NCI-H82 treated with DMSO at 0.1 percent for 48 hours (cell line): ENCODE measurements around the gene DBN1.
A peak's percentile ranks its signal among the peaks of the same experiment; 100 is the strongest.
"Not testable (repeated sequence)": the region's sequence is repeated elsewhere in the genome, so short reads cannot be mapped to it uniquely, and the experiment has no call there.

ENCODE experiments used
- DNase-seq: peaks from one replicate; lab custom pipeline; 2025; ENCODE audit not compliant: unreplicated experiment; lab: John Stamatoyannopoulos, UW

The DBN1 gene

GRCh38 chr5:177431317-177432142 lies 41.9 kb downstream of the DBN1 start:
- DNase-seq = no peak

DNA sequence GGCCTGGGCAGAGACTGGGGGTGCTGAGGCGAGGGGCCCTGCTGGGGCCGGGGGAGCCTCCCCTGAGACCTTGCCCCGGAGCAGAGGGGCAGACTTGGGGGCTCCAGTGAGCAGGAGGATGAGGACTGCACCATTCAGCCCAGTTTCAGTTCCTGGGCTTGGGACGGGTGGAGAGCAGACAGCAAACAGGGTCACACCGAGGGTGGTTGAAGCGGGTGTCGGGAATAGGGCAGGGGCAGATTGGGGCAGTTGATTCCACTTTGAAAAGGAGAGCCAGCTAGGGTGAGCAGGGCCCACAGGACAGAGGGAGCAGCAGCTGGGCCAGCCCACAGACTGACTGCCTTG lies 42.5 kb downstream of the DBN1 start:
- no peak for DNase-seq

DNA sequence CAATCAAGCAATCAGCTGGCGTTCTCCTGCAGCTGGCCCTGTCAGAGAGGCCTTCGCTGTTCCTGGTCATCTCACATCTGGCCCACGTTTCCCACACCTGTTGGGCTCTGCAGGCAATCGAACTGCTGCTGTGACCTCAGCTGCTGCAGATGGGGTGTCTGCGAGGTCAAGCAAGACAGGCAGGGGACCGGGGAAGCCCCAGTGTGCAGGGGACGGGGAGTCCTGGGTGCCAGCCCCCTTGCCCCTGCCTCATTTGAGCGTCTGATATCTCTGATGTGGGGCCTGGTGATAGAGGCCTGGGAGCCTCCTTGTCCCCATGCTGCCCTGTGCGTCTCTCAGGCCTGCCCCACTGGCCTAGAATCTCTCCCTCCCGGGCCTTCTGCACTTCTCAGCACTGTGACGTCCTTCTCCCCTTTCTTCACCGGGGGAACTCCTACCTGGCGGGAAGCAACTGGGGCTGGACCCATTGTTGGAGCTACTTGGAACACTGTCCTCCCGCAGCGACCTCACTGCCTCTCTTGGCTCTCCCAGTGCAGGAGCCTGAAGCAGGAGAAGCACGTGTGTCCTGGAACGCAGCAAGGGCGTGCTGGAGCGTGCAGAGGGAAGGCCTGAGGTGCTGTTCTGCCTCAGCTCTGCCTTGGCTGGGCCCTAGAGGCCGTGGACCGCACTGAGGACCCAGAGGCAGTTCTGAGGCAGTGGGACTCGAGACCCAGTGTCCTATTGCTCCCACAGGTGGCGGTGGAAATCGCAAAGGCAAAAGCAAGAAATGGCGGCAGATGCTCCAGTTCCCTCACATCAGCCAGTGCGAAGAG lies 43.1 kb downstream of the DBN1 start:
- no peak for DNase-seq

DNA sequence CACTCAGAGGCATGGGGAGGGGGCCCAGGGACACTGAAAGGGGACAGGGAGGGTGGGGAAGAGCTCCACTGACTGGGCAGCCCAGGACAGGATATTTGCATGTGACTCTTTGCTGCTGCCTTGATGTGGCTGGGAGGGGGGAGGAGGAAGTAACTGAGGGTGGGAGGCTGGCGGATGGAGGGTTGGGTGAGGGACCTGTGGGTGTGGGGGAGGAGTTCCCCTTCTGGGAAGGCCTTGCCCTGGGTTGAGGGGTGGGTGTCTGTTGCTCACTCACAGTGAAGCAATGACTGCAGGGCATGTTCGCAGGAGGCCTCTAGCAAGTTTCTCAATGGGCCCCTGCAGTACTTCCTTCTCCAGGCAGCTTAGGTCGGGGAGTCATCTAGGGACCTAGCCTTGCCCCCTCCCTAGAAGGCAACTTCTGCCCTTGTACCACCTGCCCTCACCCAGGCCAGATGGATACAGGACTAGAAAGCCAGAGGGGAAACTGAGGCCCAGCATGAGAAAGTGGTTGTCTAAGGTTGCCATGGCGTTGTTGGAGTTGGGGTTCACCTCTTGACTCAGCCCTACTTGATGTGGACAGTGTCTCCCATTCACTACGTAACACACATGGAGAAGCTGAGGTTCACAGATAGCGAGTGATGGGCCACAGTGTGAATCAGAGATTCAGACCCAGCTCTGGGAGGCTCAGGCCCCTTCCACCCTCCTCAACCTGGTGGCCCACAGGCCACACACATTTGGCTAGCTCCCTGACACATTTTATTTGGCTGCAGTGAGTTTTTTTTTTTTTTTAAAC lies 44.0 kb downstream of the DBN1 start:
- no peak for DNase-seq

DNA sequence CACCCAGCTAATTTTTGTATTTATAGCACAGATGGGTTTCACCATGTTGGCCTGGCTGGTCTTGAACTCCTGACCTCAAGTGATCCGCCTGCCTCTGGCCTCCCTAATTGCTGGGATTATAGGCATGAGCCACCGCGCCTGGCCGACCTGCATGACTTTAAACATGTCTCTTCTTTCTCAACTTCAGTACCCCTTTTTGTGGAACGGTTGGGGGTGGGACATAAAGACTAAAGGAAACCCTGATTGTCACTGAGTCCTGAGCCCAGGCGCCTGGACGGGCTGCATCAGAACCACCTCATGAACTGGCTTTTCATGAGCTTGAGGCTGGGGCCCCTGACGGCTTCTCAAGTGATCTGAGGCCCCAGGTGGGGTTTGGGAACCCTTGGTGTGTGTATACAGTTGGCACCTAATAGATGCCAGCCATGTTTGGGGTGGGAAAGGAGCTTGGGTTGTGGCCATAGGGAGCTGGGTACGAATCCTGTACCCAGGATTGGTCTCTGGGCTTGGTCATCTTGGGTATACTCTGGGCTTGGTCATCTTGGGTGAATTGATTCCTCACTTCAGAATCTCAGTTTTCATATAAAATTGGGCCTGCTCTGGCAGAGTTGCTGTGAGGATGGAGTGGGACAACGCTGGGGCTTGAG lies 44.7 kb downstream of the DBN1 start:
- no peak for DNase-seq

DNA sequence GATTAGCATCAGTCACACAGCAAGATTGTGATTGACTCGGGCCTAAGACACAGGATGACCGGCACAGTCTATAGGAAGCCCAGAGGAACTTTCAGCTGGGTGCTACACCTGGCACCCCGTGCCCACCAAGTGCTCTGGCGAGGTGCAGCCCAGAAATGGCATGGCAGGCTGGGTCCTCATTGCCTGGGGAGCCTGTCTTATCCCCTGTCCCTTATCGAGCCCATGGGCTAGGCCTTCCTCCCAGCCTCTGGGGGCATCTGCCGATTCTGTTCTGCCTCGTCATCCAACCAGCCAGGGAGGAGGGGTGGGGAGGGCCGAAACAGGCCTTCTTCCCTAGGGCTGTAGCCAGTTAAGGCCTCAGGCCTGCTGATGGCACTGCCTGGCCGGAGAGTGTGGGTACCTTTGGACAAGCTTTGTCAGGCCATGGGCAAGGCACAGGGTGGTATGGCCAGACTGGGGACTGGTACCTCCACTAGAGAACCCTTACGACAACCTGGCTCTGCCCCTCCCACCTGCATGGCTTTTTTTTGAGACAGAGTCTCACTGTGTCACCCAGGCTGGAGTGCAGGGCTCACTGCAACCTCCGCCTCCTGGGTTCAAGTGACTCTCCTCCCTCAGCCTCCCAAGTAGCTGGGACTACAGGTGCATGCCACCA lies 45.4 kb downstream of the DBN1 start:
- DNase-seq = no peak

DNA sequence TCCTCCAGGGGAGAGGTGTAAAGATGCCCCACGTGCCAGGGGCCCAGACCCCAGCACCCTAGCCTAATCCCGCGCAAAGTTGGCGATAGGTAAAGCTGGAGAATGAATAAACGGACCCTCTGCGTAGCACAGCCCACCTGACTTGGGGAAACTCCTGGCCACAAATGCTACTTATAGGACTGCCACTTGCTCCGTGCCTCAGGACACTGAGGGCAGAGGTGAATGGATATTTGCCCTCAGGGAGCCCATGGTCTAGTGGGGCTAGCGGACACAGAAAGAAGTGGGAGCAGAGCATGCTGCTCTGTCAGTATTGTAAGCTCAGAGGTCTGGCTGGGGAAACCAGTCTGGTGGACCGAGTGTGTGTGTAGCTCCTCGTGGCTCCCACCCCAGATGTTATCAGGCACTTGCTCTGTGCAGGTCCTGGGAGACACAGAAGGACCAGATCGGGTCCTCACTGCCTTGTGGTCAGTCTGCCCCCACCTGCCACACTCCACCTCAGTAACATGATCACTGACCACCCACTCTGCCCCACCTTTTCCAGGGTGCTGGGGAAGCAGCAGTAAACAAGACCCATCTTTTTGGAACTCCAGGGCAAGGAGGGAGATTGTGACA lies 46.1 kb downstream of the DBN1 start:
- DNase-seq = no peak

DNA sequence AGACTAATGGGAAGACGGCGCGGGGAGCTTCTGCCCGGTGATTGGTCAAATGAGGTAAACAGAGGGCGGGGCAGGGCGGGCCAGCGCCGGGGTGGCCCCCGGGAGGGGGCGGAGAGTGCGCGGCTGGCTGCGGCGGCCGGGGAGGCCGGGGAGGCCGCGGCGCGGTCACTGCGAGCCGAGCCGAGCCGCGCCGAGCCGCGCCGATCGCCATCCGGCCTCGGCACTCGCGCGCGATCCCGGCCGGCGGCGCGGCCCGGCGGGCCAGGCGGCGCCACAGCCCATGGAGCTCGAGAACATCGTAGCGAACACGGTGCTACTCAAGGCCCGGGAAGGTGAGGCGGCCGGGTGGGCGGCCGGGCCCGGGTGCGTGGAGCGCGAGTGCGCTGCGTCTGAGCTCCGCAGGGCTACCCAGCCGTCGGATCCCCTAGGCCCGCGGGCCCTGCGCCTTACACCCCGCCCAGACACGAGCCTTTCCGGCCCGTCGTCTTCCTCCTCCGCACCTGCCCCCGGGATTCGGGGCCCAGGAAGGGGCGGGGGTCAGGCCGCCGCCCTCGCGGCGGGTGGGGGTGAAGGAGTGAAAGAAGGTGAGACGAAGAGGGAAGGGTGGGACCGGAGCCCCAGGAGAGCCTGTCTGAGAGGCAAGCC lies 46.7 kb downstream of the DBN1 start, which contains the start of gene GRK6:
GRK6 (plus strand) TSS at position 111 of the 645 bp plus-strand sequence; CDS start at position 281, 170 bp downstream.
- DNase-seq = no peak

GRCh38 chr5:177425801-177426565 lies 47.5 kb downstream of the DBN1 start:
- DNase-seq = peak; percentile 98

GRCh38 chr5:177425196-177425800 lies 48.1 kb downstream of the DBN1 start:
- no peak for DNase-seq

DNA sequence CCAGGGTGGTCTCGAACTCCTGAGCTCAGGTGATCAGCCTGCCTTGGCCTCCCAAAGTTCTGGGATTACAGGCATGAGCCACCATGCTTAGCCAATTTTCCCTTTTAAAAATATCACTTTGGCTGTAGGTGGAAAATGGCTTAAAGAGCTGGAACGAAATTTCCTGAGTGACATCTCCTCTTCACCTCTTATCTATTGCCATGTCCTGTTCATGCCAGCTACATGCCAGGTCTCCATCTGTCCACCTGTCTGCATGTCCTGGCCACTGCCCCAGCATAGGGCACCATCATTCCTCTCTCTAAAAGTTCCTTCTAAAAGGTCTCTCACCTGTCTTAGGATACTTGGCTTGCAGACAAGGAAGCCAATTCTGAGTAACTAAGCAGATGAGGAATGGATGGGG lies 49.8 kb downstream of the DBN1 start:
- no peak for DNase-seq

GRCh38 chr5:177421062-177421798 lies 52.2 kb downstream of the DBN1 start:
- no peak for DNase-seq

GRCh38 chr5:177420472-177420871 lies 53.0 kb downstream of the DBN1 start:
- not testable (repeated sequence) for DNase-seq

DNA sequence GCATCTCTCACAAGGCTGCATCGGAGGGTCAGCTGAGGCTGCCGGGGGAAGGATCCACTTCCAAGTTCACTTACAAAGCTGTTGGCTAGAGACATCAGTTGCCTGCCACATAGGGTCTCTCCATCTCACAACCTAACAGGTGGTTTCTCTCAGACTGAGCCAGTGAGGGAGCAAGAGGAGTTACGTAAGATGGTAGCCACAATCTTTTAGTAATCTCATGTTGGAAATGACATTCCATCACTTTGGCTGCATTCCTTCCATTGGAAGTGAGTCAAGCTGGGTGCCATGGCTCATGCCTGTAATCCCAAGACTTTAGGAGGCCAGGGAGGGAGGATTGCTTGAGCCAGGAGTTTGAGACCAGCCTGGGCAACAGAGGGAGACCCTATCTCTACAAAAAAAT lies 54.4 kb downstream of the DBN1 start:
- DNase-seq = no peak

- not testable (repeated sequence) for DNase-seq
Measured at GRCh38 chr5:177417081-177417480, 56.4 kb downstream of the DBN1 start.

DNA sequence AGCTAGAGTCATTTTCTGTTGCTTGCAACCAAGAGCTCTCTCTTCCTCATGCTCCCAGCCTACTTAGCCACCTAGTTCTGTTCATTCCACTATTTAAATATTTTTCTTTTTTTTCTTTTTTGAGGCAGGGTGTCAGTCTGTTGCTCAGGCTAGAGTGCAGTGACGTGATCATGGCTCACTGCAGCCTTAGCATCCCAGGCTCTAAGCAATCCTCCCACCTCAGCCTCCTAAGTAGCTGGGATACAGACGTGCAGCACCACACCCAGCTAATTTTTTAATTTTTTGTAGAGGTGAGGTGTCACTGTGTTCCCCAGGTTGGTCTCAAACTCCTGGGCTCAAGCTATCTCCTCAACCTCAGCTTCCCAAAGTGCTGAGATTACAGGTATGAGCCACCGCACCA lies 59.0 kb downstream of the DBN1 start:
- no peak for DNase-seq

DNA sequence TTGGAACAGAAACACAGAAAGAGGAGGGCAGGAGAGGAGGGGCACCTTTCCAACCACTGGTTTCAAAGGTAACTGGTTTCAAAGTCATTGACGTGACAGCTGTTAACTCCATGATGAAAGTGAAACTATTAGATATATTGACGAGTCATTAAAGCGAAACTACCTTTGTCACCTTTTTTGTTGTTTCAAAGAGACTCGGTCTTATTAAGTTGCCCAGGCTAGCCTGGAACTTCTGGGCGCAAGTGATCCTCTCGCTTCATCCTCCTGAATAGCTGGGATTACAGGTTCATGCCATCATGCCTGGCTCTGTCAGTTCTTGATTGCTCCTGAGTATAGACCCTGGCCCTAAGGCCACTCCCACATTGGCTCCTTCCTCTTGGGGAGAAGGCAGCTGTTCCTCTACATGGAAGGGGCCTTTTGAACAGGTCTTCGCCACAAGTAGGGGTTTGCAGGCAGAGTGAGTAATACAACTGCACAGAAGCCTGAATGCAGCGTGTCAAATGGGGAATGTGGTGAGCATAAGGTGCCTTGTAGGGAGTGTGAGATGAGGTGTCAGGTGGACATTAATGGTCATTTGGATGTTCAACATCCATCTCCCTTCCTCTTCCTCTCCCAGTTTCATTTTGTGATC lies 60.7 kb downstream of the DBN1 start:
- no peak for DNase-seq
